GM18519 (cell line): Measurements from ENCODE around the gene SLC25A48.
"Not testable (repeated sequence)": the region's sequence is repeated elsewhere in the genome, so short reads cannot be mapped to it uniquely, and the experiment has no call there.

Experiments
- ATAC-seq: cut with Tn5 transposase; IDR thresholded peaks from one replicate; pipeline ENCODE4 v1.9.1; 2021; ENCODE audit warnings: mild to moderate bottlenecking, moderate library complexity; ENCODE audit not compliant: unreplicated experiment, low FRiP score

SLC25A48 gene

DNA sequence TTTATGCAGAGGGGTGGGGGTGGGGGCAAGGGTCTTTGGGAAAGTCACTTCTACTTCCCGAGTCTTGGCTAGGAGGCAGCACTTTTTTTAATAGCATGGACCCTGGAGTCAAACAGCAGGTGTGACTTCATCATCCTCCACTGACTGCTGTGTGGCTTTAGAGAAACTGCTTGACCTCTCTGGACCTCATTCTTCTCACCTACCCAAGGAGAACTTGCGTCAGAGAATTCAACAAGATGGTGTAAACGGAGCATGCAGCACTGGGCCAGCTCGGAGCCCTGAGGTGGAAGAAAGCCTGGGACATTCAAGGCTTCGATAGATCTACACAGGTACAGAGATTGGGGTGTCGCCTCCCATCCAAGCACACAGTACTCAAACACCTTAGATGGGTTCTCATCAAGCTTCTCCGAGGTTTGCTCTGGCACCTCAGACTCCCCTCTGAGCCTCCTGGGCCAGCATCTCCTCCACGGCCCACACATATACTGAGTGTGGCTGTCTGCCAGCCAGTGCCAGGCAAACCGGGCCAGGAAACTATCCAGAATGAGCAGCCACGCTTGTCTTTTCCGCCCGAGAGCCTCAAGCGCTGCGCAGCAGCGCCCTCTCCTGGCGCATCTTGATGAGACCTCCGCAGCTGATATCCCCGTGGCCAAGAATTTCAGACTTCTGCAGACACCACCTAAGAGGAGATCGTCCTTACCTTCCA, 4.6 kb upstream of the SLC25A48 start:
- ATAC-seq, result peak; percentile 38

DNA sequence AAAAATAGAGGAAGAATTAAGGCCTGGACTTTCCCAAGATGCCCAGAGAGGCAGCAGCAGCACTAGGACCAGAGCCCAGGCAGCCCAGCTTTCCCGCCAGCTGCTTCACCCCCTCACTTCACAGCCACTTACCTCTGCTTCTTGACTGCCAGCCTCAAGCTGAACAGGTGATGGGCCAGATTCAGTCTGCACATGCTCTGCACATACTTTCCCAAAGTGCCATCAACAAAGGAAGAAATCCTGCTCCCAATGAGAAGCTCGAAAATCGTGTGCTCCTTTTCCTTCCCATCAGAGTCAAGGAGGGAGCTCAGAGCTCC, 4.1 kb upstream of the SLC25A48 start:
- no peak for ATAC-seq

DNA sequence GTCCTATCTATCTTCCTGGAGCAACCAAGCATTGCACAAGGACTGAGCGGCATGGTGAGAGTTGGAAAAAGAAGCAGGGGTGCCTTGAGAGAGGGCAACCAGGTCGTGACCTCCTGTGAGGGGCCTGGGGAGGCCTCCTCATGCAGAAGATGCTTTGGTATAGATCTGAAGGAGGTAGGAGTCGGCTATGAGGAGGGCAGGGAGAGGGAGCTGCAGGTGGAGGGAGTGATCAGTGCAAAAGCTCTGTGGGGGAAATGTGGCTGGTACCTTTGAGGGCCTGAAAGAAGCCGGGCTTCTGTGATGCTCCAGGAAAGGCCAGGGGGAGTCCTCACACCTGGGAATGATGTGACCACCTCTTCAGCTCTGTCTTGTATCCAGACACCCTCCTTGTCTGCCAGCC, 3.6 kb upstream of the SLC25A48 start:
- no peak for ATAC-seq

DNA sequence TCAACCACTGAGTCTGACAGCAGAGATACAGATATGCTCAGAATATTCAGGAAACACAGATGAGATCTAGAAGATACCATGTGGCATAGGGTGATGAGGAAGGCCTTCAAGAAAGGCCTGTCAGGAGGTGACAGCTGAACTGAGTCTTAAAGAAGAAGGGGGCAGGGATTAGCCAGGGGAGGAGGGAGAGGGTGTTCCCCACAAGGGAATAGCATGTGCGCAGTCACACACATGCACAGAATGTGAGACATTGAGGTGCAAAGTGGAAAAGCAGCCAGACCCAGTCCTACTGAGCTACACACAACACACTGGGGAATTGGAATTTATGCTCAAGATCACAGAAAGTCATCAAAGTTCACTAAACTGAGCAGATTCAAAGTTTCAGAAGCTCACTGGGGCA, 3.0 kb upstream of the SLC25A48 start:
- ATAC-seq, result no peak

DNA sequence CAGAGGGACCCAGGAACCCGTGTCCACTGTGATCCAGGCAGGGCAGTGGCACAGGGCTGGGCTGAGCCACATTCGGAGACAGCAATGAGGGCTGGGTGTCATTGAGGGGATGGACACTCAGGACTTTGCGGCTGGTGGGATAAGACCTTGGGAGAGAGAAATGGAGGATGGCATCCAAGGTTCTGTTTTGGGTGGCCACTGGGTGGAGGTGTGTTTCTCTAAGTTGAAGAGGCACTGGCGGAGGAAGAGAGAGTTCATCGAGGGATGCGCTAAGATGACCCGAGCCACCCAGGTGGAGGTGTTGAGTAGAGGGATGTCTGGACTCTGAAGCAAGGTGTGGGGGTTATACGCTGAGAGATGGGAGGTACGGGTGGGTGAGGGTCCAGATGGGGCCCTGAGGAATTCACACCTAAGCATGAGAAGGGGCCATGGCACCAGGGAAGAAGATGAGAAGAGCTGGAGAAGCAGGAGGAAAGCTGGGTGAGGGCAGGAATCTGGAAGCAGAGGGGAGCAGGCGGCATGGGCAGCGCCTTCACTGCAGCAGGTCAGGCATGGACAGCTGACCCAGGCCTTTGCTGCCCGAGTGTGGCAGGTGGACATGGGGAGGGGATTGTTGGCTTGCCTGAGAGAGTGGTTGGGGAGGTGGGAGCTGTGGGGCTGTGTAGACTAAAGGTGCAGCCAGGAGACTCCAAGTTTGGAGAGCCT, 2.5 kb upstream of the SLC25A48 start:
- no peak for ATAC-seq

DNA sequence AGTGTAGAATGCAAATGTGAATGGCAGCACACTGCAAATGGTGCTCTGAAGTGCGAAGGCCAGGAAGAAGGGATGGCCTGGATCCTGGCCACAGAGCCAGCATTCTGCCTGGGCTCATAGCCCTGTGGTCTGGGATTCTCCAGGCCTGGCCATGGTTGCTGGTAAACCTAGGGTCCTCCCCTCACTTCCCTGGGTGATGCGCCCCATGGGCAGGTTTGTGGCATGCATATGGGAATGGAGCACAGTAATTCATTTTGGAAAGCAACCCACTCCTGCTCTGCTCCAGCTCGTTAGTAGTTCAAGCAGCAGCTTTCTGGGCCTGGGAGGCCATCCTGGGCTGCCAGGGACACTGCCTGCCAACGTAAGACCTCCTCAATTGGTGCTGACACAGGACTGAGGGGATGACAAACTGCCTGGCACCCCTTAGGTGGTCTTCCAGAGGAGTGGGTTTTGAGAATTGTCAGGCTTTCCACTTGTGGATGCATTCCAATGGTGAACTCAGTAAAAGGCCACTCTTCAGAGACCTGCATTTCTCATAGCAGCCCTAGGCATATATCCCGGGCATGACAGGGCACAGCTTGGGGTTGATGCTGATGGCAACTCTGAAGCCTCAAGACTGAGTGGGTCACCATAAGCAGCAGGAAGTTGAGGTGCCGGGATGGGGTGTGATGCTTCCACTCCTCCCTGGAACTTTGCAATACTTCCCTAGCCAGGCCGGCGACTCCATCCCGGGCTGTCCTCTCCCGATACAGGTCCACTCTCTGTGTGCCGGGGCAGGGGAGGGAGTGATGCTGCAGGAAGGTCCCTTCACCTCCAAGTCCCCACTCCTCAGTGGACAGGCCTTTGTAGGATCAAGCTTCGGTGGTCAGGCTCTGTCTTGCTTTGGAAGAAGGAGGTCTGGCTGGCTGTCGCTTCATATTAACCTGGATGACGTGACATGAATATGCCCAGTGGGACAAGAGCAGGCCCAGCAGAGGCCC, 1.2 kb upstream of the SLC25A48 start:
- ATAC-seq, result no peak

DNA sequence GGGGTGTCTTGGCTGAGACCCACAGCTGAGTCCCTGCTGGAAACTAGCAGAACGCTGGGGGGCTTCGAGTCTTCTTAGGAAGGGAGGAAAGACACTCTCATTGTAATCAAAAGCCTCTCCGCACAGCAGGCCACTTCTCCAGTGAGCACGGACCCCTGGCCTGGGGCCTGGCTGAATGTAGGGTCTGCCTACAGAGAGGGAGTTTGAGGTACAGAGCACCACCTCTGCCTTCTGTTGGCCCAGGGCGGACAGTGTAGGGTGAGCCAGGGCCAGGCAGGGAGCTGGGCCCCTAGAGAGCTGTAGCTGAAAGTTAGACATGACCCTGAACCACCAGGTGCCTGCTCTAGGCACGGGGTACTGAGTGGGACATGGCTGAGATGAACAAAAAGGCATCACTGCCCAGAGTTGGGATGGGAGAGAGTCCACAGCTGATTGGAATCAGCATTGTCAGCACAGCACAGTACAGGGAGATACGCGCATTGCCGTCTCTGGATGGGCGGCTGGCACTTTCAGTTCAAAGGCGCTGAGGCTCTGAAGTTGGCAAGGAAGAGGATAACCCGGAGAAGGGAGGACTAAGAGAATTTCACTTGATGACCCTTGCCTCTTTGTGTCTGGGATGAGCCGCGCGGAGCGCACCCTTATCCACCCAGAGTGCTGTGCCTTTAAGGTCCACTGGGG, 363 bp upstream of the SLC25A48 start:
- ATAC-seq, result no peak

DNA sequence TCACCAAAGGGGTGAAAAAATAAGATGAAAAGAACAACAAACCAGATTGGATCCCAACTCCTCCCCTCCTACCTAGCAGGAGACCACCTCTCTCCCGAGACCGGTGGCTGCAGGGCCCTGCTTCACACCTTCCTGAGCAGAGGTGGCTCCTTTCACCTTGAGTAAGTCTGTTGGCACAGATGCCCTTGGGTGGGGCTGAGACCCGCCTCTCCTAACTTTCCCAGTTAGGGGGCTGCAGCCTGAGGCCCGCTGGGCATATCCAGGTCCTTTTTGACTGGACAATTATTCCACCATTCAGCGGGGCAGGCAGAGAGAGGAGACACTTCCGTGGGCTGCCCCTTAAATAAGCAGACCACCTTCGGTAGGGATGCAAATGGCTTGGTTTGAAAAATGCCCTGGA, 1.3 kb downstream of the SLC25A48 start:
- no peak for ATAC-seq

DNA sequence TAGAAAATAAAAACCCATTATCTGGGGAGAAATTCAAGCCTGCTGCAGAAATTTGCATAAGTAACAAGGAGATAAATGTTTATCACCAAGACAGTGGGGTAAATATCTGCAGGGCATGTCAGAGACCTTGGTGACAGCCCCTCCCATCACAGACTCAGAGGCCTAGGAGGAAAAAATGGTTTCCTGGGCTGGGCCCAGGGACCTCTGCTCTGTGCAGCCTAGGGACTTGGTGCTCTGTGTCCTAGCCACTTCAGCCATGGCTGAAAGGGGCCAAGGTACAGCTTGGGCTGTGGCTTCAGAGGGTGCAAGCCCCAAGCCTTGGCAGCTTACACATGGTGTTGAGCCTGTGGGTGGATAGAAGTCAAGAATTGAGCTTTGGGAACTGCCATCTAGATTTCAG, 3.9 kb downstream of the SLC25A48 start:
- not testable (repeated sequence) for ATAC-seq

DNA sequence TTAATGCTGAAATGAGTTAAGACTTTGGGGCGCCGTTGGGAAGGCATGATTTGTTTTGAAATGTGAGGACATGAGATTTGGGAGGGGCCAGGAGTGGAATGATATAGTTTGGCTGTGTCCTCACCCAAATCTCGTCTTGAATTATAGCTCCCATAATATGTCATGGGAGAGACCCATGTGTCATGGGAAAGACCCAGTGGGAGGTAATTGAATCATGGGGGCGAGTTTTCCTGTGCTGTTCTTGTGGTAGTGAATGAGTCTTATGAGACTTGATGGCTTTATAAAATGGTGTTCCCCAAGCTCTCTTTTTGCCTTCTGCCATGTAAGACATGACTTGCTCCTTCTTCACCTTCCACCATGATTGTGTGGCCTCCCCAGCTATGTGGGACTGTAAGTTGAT, 5.1 kb downstream of the SLC25A48 start:
- ATAC-seq, result no peak

DNA sequence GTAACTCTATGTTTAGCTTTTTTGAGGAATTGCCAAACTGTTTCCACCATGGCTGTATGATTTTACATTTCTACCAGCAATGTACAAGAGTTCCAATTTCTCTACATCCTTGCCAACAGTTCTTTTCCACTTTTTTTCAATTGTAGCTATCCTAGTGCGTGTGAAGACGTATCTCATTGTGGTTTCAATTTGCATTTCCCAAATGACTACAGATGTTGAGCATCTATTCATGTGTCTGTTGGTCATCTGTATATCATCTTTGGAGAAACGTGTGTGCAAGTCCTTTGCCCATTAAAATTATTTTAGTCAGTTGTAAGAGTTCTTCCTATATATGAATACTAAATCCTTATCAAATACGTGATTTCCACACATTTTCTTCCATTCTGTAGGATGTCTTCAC, 6.5 kb downstream of the SLC25A48 start:
- ATAC-seq, result no peak

DNA sequence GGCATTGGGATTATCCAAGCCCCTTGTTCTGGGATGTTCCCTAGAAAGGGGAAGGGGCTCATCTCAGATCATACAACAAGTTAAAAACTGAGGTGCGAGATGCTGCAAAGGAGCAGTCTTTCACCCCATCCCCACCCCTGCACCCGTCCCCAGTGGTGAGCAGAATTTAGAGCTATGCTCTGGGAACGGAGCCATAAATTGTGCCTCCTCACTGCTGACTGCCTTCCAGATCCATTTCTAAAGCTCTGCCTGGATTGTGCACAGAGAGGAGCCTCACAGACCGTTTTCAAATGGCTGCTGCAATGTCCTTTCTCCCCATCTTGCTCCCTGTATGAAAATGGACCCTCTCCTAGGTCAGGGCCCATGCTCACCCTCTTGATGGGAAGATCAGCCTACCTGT, 8.3 kb downstream of the SLC25A48 start:
- ATAC-seq, result no peak

DNA sequence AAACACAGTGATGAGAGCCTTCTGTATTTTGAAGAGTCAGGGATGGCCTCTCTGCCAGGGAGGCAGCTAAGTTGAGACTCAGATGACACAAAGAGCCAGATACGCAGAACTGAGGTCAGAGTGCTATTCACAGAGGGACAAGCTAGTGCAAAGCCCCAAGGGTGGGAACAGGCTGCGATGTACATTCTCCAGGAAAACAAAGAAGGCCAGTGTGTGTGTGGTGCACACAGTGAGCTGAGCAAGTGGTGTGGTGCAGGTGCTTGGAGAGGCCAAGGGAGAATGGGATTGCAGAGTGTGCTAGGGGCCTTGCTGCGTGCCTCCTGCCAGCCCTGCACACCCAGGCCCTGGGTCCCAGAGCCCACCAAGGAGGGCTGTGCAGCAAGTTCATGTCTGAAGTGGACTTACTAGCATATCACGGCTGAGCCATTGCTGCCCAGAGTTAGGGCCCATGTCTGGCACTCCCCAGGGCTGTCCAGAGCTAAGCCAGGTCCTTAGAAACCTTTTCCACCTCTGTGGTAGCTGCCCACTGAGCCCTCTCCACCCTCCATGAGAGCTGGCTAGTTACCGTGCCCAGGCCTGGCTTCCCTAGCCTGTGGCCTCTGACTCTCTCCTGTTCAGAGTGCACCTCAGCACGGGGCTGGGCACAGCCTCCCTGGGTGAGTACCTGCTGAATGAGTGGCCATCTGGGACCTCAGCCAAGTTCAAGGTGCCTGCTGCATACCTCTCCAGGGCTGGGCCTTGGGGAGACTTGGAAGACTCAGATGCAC, 9.3 kb downstream of the SLC25A48 start:
- ATAC-seq, result no peak

DNA sequence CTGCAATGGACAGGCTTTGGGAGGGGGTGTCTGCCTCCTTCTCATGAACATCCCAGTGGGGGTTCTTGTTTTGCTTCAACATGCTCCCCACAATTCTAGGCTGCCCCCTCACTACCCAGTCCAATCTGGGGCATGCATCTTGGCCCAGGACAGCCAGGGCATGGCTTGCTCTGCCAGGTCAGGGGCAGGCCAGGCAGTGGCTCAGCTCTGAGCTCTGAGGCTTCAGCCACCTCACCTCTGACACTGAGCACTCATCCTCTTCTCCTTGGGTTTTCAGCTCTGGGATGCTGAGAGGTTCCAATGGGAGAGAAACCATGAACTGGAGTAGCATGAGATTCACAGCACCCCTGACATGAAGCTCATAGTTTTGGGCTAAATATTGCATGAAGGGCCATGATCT, 11.8 kb downstream of the SLC25A48 start:
- ATAC-seq, result no peak

DNA sequence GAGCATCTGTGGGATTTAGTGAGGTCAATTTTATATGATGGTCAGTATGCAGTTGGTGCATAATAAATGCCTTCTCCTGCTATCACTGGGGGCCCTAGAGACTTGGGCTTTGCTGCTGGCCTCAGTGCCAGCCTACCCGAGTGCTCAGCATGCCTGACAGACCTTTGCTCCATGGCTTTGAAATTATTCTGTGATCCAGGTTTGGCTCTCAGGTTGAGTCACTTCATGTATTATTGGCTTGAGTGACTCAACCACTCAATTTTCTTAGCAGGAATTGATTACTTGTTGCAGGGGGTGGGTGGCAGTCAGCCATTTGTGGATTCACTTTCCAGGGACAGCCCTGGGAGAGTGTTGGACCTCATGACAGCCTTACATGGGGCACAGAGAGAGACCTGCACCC, 13.5 kb downstream of the SLC25A48 start:
- ATAC-seq, result no peak

DNA sequence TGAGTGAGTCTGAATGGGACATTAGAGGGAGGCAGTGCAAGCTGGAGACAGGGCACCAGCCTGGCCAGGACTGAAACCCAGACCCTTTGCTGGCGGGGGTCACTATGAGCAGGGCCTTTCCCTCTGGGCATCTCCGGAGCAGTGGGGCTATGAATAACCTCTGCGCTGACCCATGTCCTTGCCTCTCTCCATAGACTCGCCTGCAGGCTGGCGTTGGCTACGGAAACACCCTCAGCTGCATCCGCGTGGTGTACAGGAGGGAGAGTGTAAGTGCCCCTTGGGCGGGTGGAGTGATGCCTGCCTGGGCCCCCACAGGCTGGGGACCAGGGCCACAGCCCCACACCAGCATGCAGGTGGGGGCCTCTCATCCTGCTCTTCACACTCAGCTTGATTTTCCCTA, 15.8 kb downstream of the SLC25A48 start:
- no peak for ATAC-seq

DNA sequence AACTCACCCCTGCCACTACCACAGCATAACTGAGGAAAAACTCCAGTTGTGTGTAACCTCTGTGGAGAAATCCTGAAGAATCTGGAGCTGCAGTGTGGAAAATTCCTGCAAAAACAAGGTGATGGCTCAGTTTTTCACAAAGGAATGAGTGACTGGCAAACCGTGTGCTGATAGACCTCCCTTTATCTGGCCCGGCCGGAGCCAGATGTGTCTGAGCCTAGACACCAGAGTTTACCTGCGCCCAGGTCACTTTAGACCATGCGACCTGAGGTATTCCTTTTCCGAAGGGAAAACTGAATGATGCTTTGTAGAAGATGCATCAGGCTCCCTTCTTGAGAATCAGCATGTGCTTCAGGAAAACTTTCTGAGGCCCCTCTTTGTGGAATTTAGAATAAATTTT, 16.2 kb downstream of the SLC25A48 start:
- ATAC-seq, result no peak

DNA sequence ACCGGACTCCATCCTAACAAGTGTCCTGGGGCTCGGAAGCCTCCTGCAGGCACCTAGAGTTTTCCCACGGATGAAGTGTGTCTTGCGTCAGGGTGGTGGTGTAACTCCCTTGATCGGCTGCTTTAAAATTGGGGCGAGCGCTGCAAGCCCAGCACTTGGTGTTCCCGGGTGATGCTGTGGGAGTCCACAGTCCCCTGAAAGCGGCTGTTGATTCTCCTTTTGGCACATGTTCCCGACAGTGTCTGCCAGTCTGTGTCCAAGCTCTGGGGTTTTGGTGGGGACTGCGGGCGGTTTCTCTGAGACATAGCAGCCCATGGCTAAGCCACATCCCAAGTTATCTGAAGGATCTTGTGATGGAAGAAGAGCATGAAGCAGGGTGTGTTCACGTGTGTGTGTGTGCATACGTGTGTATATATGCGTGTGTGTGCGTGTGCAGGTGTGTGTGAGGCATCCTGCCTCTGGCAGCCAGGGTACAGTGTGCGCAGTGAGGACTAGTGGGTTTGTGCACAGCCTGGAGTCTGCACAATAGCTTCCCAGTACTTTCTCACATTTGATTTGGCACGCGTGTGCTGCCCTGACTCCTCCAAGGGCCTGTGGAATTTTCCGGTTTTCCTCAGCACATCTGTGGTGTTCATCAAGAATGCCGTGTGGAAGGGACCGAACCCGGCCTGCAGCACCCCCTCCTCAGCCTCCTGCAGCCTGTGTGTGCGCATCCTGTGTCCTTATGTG, 16.9 kb downstream of the SLC25A48 start:
- ATAC-seq, result no peak
